T-cell (primary cell): ENCODE results near the gene NOD2. TPM values are rescaled to one million over a fixed set of nuclear protein-coding genes. Genes with fewer than 3 reads are reported as not detected.

Source experiments
- ATAC-seq, 4 experiments: fragments of 200-7000 bp in 3 of 4; fragments of 150-1000 bp in 1 of 4; cut with Tn5 transposase; replicated peaks in 1 of 4; 1 replicate in 3 of 4; 2 replicates in 1 of 4; pipeline ENCODE4 v1.10.0; 2021; ENCODE audit warnings: moderate library complexity in 3 of 4, mild to moderate bottlenecking in 2 of 4, moderate number of reproducible peaks in 1 of 4
- CTCF ChIA-PET, 2 donors: fragments of 300-600 bp; sonication (Branson Sonifier 250); formaldehyde crosslinking; loops; one replicate each; lab custom pipeline; 2022; ENCODE audit warnings: antibody characterized with exemption in 2 of 2; lab: Charles Lee
- POLR2A ChIA-PET, 2 donors: fragments of 300-600 bp; sonication (Branson Sonifier 250); formaldehyde crosslinking; loops; one replicate each; lab custom pipeline; 2022; ENCODE audit warnings: antibody characterized with exemption in 2 of 2; lab: Charles Lee
- DNase-seq, 35 experiments: peaks; one replicate each; pipeline versions ENCODE4 v3.0.0 to v3.0.0-alpha.2; 2013 to 2023
- H3K27ac ChIP-seq: one replicate; pipeline ENCODE4 v1.5.1; 2013; ENCODE audit warnings: low read length
- H3K27me3 ChIP-seq, 2 experiments: replicated peaks in 1 of 2; 1 replicate in 1 of 2; 2 replicates in 1 of 2; pipeline versions ENCODE4 v1.6.1 to v1.7.0; 2013; ENCODE audit warnings: low read length in 1 of 2, mixed read lengths in 1 of 2; ENCODE audit not compliant: control insufficient read depth in 2 of 2, insufficient read depth in 2 of 2; ENCODE audit errors: extremely low read depth in 1 of 2
- H3K36me3 ChIP-seq, 2 donors: 1 replicate in 1 of 2; 2 replicates in 1 of 2; pipeline versions ENCODE4 v1.6.1 to v1.7.0; 2013; ENCODE audit warnings: low read length in 1 of 2; ENCODE audit not compliant: control insufficient read depth in 2 of 2, insufficient read depth in 1 of 2; ENCODE audit errors: extremely low read depth in 1 of 2
- H3K4me1 ChIP-seq, 2 experiments: 1 replicate in 1 of 2; 2 replicates in 1 of 2; pipeline versions ENCODE4 v1.6.1 to v1.7.0; 2013; ENCODE audit warnings: low read length in 2 of 2, mixed read lengths in 1 of 2; ENCODE audit not compliant: insufficient read depth in 2 of 2, control insufficient read depth in 1 of 2; ENCODE audit errors: extremely low read depth in 1 of 2
- H3K4me3 ChIP-seq, 2 donors: 1 replicate in 1 of 2; 2 replicates in 1 of 2; pipeline versions ENCODE4 v1.5.1 to v1.7.0; 2013; ENCODE audit warnings: mild to moderate bottlenecking in 2 of 2, low read length in 1 of 2, moderate library complexity in 1 of 2; ENCODE audit not compliant: control insufficient read depth in 1 of 2; ENCODE audit errors: extremely low read depth in 1 of 2
- H3K9me3 ChIP-seq: 2 replicates; pipeline ENCODE4 v1.7.0; 2013
- H3K27ac Mint-ChIP-seq, 2 donors: one replicate each; pipeline ENCODE4 v1.8.0; 2020 to 2021; ENCODE audit warnings: mild to moderate bottlenecking in 2 of 2, mixed read lengths in 2 of 2
- H3K27me3 Mint-ChIP-seq, 2 donors: one replicate each; pipeline ENCODE4 v1.8.0; 2021 to 2022; ENCODE audit warnings: mixed read lengths in 2 of 2
- H3K36me3 Mint-ChIP-seq: one replicate; pipeline ENCODE4 v1.8.0; 2021; ENCODE audit warnings: mixed read lengths
- H3K4me1 Mint-ChIP-seq, 3 donors: one replicate each; pipeline ENCODE4 v1.8.0; 2020 to 2022; ENCODE audit warnings: mixed read lengths in 3 of 3, mild to moderate bottlenecking in 1 of 3
- H3K4me3 Mint-ChIP-seq, 3 donors: one replicate each; pipeline ENCODE4 v1.8.0; 2020 to 2022; ENCODE audit warnings: mild to moderate bottlenecking in 3 of 3, mixed read lengths in 3 of 3, moderate library complexity in 3 of 3
- H3K9me3 Mint-ChIP-seq, 3 donors: one replicate each; pipeline ENCODE4 v1.8.0; 2020 to 2022; ENCODE audit warnings: mixed read lengths in 3 of 3
- WGBS: methylation state at CpG from one replicate; pipeline ENCODE4 v1.1.5; 2013; ENCODE audit warnings: missing lambda C conversion rate; ENCODE audit not compliant: insufficient coverage; 5-methylcytosine and 5-hydroxymethylcytosine counted together
- total RNA-seq, 35 experiments: library from RNA in 6 of 35; stranded (reverse) in 6 of 35; fragments of 120-200 nt in 1 of 35; gene quantifications; one replicate each; pipeline versions ENCODE4 v1.2.1 to v1.2.4 and lab custom pipeline; 2013 to 2026

NOD2 gene
- total RNA-seq, 5 donors from 2014 or later (not counting 1 experiment from before 2014, with no cell fraction given), result 2.4 to 7.6 (median 3.1) TPM

DNA sequence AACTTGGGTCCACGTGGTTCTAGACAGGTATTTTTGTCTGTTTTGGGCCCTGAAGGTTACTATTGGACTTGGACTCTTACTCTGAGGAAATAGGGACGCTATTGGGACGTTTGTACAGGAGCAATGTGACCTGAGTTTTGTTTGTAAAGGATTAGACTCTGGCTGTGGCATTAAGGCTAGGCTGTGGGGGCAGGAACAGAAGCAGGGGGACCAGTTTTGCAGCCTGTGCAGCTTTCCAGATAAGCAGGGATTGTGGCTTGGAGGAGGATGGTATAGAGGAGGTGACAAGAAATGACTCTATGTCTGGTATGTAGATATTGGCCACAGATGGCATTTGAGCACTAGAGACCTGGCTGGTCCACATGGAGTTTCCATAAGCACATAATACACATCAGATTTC lies 12.8 kb downstream of the NOD2 start:
- Histone ChIP-seq H3K36me3 (no peaks in the 10 kb centered on the region), H3K9me3 (peaks cover 3% of the 10 kb centered on the region), H3K27ac (no peak overlapping the region), H3K4me3 (no peak overlapping the region), H3K4me1 (peaks cover 2 to 19% of the 10 kb centered on the region in 2 experiments), H3K27me3 (no peaks in the 10 kb centered on the region)
- WGBS, result 89% methylated on average over 3 of the region's 3 CpGs
- H3K9me3 Mint-ChIP-seq, result peaks cover 11 to 18% (median 18%) of the 10 kb centered on the region in 3 donors
- H3K27me3 Mint-ChIP-seq, result no peaks in the 10 kb centered on the region
- no peak overlapping the region for H3K4me3 Mint-ChIP-seq
- POLR2A ChIA-PET, result no interaction called here
- no peak for DNase-seq
- H3K27ac Mint-ChIP-seq, result no peak overlapping the region
- peaks cover 29 to 68% (median 41%) of the 10 kb centered on the region in 3 donors for H3K4me1 Mint-ChIP-seq
- CTCF ChIA-PET, result no interaction called here
- H3K36me3 Mint-ChIP-seq, result peaks cover 33% of the 10 kb centered on the region
- ATAC-seq, result no peak

DNA sequence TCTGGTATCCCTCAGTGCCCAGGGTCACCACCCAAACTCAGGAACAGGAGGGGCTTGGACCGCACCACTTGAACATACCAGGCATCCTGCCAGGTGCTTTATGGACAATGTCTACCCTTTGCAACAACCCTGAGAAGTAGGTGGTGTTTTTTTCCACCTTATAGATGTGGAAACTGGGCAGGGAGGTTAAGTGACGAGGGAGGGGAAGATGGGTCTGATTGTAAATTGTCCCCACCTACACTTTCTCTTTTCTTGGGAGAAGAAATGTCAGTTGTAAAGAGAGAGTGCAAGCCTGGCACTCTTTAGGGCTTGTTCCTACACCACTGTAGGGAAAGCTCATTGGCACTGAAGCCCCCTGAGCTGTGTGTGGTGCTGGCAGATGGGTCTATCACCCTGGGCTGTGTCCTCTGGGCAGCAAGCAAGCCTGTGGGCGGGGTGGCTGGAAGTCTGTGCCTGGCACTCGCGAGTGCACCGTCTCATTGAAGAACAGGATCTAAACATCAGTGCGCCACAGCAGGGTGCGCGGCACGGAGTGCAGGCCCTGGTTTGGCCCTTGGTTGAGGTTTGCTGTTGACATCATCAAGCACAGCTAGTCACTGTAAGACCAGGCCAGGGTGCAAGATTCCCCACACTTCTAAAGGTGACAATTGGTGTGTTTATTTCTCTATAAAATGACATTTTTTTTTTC lies 15.1 kb downstream of the NOD2 start:
- Histone ChIP-seq H3K27me3 (no peaks in the 10 kb centered on the region), H3K4me1 (peaks cover 2 to 16% of the 10 kb centered on the region in 2 experiments), H3K4me3 (no peak overlapping the region), H3K9me3 (peaks cover 3% of the 10 kb centered on the region), H3K27ac (peak overlapping the region; percentile 14), H3K36me3 (no peaks in the 10 kb centered on the region)
- H3K4me3 Mint-ChIP-seq, result peak overlapping the region in 1 of 3 donors; percentile 37
- ChIA-PET CTCF (interaction anchor here in 1 of 2 donors (0.6 to 1.5 kb wide), 5 partner anchors 12 to 98 kb away, joined by 3 to 5 read pairs (median 3); partner anchors contain the start of gene CYLD), POLR2A (interaction anchor here in 1 of 2 donors (0.7 kb wide), 1 partner anchor 59 kb away, joined by 3 read pairs; no protein-coding TSS in a partner anchor)
- ATAC-seq, result peak; percentile 60 to 83 (median 74)
- H3K4me1 Mint-ChIP-seq, result peaks cover 21 to 52% (median 45%) of the 10 kb centered on the region in 3 donors
- peak overlapping the region; percentile 82 for H3K27ac Mint-ChIP-seq
- H3K9me3 Mint-ChIP-seq, result peaks cover 11 to 18% (median 18%) of the 10 kb centered on the region in 3 donors
- peaks cover 38% of the 10 kb centered on the region for H3K36me3 Mint-ChIP-seq
- DNase-seq, result peak in 4 of 35 experiments; percentile 12 to 36 (median 23)
- H3K27me3 Mint-ChIP-seq, result no peaks in the 10 kb centered on the region
- WGBS, result 51% methylated on average over 5 of the region's 10 CpGs

DNA sequence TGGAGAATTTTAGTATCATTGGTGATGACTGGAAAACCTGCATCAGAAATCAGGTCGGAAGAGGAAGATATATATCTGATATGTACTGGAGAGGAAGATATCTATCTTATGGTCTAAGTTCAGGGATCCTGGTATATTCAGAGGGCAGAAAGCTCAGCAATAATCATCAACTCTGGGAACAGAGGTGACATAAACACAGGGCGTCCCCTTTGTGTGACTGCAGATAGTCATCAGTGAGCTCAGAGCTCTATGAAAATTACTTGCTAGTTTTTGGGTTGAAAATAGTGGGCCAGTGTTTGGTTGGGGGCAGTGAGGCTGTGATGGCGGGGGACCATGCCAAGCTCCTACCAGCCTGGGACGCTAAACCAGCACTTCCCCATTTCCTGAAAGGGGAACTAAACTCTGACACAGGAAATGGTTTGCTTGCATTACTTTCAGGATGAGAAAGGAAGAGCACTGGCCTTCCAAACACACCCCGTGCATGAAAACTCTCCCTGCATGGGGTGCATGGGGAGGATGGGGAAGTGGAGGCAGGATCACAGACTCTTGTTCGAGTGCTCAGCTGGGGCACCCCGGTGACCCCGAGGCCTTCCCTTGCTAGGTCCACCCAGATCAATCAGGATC lies 15.8 kb downstream of the NOD2 start:
- Mint-ChIP-seq H3K4me1 (peaks cover 21 to 49% (median 47%) of the 10 kb centered on the region in 3 donors), H3K27me3 (no peaks in the 10 kb centered on the region), H3K36me3 (peaks cover 31% of the 10 kb centered on the region), H3K9me3 (peaks cover 11 to 12% (median 12%) of the 10 kb centered on the region in 3 donors), H3K4me3 (peak overlapping the region in 1 of 3 donors; percentile 37), H3K27ac (peak overlapping the region; percentile 82)
- Histone ChIP-seq H3K4me1 (peaks cover 5 to 16% of the 10 kb centered on the region in 2 experiments), H3K36me3 (no peaks in the 10 kb centered on the region), H3K4me3 (no peak overlapping the region), H3K9me3 (no peaks in the 10 kb centered on the region), H3K27ac (peak overlapping the region; percentile 24), H3K27me3 (no peaks in the 10 kb centered on the region)
- ChIA-PET POLR2A (interaction anchor here in 1 of 2 donors (0.7 kb wide), 1 partner anchor 58 kb away, joined by 3 read pairs; no protein-coding TSS in a partner anchor), CTCF (interaction anchor here in 1 of 2 donors (0.6 to 1.5 kb wide), 5 partner anchors 12 to 97 kb away, joined by 3 to 5 read pairs (median 3); partner anchors contain the start of gene CYLD)
- 29% methylated on average over 2 of the region's 8 CpGs for WGBS
- DNase-seq, result peak in 1 of 35 experiments; percentile 15
- peak in 3 of 4 experiments; percentile 30 to 46 (median 31) for ATAC-seq

DNA sequence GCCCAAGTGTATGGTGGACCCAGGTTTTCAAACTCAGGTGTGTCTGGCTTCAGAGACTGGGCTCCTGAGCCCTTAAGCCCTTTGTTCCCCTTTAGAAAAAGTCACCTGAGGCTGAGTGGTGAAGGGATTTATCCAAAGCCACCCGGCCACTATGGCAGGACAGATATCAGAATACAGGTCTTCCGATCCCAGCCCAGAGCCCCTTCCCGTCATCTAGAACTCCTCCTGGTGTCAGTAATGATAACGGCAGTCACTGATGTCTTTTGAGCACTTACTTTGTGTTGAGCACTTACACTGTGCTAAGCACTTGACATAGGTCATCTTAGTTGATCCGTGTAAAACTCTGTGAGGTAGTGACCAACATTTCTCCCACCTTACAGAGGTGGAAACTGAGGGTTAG lies 16.6 kb downstream of the NOD2 start:
- Histone ChIP-seq H3K27ac (no peak overlapping the region), H3K4me3 (no peak overlapping the region), H3K27me3 (no peaks in the 10 kb centered on the region), H3K4me1 (peaks cover 7 to 16% of the 10 kb centered on the region in 2 experiments), H3K9me3 (no peaks in the 10 kb centered on the region), H3K36me3 (no peaks in the 10 kb centered on the region)
- no peak for ATAC-seq
- Mint-ChIP-seq H3K4me3 (no peak overlapping the region), H3K4me1 (peaks cover 21 to 49% (median 47%) of the 10 kb centered on the region in 3 donors), H3K9me3 (peaks cover 7 to 9% (median 7%) of the 10 kb centered on the region in 3 donors), H3K27ac (peak overlapping the region in 1 of 2 donors; percentile 58), H3K27me3 (no peaks in the 10 kb centered on the region), H3K36me3 (peaks cover 29% of the 10 kb centered on the region)
- WGBS, result 100% methylated on average over 2 of the region's 5 CpGs
- CTCF ChIA-PET, result interaction anchor here in 1 of 2 donors (1.3 kb wide), 1 partner anchor 13 kb away, joined by 3 read pairs; no protein-coding TSS in a partner anchor
- POLR2A ChIA-PET, result no interaction called here
- DNase-seq, result no peak

DNA sequence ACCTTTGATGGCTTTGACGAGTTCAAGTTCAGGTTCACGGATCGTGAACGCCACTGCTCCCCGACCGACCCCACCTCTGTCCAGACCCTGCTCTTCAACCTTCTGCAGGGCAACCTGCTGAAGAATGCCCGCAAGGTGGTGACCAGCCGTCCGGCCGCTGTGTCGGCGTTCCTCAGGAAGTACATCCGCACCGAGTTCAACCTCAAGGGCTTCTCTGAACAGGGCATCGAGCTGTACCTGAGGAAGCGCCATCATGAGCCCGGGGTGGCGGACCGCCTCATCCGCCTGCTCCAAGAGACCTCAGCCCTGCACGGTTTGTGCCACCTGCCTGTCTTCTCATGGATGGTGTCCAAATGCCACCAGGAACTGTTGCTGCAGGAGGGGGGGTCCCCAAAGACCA lies 17.6 kb downstream of the NOD2 start:
- WGBS, result 96% methylated on average over 20 of the region's 21 CpGs
- DNase-seq (no peak), ATAC-seq (no peak)
- H3K27me3 ChIP-seq, result no peaks in the 10 kb centered on the region
- H3K9me3 Mint-ChIP-seq, result no peaks in the 10 kb centered on the region
- no peaks in the 10 kb centered on the region for H3K9me3 ChIP-seq
- peaks cover 7 to 16% of the 10 kb centered on the region in 2 experiments for H3K4me1 ChIP-seq
- H3K36me3 ChIP-seq, result no peaks in the 10 kb centered on the region
- peaks cover 20% of the 10 kb centered on the region for H3K36me3 Mint-ChIP-seq
- no peak overlapping the region for H3K27ac ChIP-seq
- H3K27ac Mint-ChIP-seq, result no peak overlapping the region
- H3K4me3 Mint-ChIP-seq, result no peak overlapping the region
- CTCF ChIA-PET, result interaction anchor here in 1 of 2 donors (0.6 kb wide), 1 partner anchor 1199 kb away, joined by 3 read pairs; no protein-coding TSS in a partner anchor
- H3K27me3 Mint-ChIP-seq, result no peaks in the 10 kb centered on the region
- no peak overlapping the region for H3K4me3 ChIP-seq
- POLR2A ChIA-PET, result no interaction called here
- peaks cover 21 to 46% (median 40%) of the 10 kb centered on the region in 3 donors for H3K4me1 Mint-ChIP-seq

DNA sequence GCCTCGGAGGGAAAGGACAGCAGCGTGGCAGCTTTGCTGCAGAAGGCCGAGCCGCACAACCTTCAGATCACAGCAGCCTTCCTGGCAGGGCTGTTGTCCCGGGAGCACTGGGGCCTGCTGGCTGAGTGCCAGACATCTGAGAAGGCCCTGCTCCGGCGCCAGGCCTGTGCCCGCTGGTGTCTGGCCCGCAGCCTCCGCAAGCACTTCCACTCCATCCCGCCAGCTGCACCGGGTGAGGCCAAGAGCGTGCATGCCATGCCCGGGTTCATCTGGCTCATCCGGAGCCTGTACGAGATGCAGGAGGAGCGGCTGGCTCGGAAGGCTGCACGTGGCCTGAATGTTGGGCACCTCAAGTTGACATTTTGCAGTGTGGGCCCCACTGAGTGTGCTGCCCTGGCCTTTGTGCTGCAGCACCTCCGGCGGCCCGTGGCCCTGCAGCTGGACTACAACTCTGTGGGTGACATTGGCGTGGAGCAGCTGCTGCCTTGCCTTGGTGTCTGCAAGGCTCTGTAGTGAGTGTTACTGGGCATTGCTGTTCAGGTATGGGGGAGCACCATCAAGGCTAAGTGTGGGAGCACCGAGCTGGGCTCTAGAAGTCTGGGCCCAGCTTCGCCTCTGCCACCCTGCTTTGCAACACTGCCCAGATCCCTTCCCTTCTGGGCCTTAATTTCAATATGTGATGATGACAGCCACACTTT lies 18.6 kb downstream of the NOD2 start:
- POLR2A ChIA-PET, result no interaction called here
- ATAC-seq (no peak), DNase-seq (no peak)
- Mint-ChIP-seq H3K9me3 (no peaks in the 10 kb centered on the region), H3K27ac (no peak overlapping the region), H3K36me3 (peaks cover 17% of the 10 kb centered on the region), H3K27me3 (no peaks in the 10 kb centered on the region), H3K4me3 (no peak overlapping the region), H3K4me1 (peaks cover 21 to 41% (median 39%) of the 10 kb centered on the region in 3 donors)
- no peaks in the 10 kb centered on the region for H3K36me3 ChIP-seq
- H3K27me3 ChIP-seq, result no peaks in the 10 kb centered on the region
- CTCF ChIA-PET, result no interaction called here
- H3K27ac ChIP-seq, result no peak overlapping the region
- H3K4me1 ChIP-seq, result peaks cover 7 to 16% of the 10 kb centered on the region in 2 experiments
- H3K4me3 ChIP-seq, result no peak overlapping the region
- H3K9me3 ChIP-seq, result no peaks in the 10 kb centered on the region
- WGBS, result 95% methylated on average over 25 of the region's 25 CpGs
